Type B pancreatic cell (in vitro differentiated cells): Measurements from ENCODE around the gene FRMD8. TPM values are rescaled to one million over a fixed set of nuclear protein-coding genes. Genes with fewer than 3 reads are reported as not detected.

Source experiments
- DNase-seq: peaks from one replicate; pipeline ENCODE4 v3.0.0; 2021; ENCODE audit warnings: mixed read lengths; ENCODE audit not compliant: unreplicated experiment; ENCODE audit errors: extremely low spot score
- H3K27ac Mint-ChIP-seq: 2 replicates; pipeline ENCODE4 v1.8.0; 2021; ENCODE audit warnings: mild to moderate bottlenecking, mixed read lengths
- H3K27me3 Mint-ChIP-seq: 2 replicates; pipeline ENCODE4 v1.8.0; 2021; ENCODE audit warnings: mixed read lengths
- H3K36me3 Mint-ChIP-seq: 2 replicates; pipeline ENCODE4 v1.8.0; 2021; ENCODE audit warnings: mixed read lengths
- H3K4me1 Mint-ChIP-seq: one replicate; pipeline ENCODE4 v1.8.0; 2021; ENCODE audit warnings: mixed read lengths; ENCODE audit not compliant: unreplicated experiment
- H3K4me3 Mint-ChIP-seq: 2 replicates; pipeline ENCODE4 v1.8.0; 2021; ENCODE audit warnings: mild to moderate bottlenecking, mixed read lengths
- H3K9me3 Mint-ChIP-seq: 2 replicates; pipeline ENCODE4 v1.8.0; 2021; ENCODE audit warnings: mixed read lengths
- total RNA-seq: library from RNA; stranded (reverse); gene quantifications from 2 replicates; pipeline ENCODE4 v1.2.1, GENCODE V29; 2021; ENCODE audit warnings: low replicate concordance
- TF ChIP-seq, protein P1 (sequence below): fragments of 200-600 bp; sonication (generic); conservative IDR thresholded peaks from 2 replicates; pipeline ENCODE4 v1.5.0; 2021; ENCODE audit warnings: antibody characterized with exemption, mild to moderate bottlenecking

FRMD8 gene
- total RNA-seq, 1 donor from 2014 or later = 35.0 TPM

- DNase-seq = no peak
- Mint-ChIP-seq H3K9me3 (no peaks in the 10 kb centered on the region), H3K4me3 (peak overlapping the region; percentile 53)
These were observed 2.7 kb upstream of the FRMD8 start for GRCh38 chr11:65383778-65384177.

DNA sequence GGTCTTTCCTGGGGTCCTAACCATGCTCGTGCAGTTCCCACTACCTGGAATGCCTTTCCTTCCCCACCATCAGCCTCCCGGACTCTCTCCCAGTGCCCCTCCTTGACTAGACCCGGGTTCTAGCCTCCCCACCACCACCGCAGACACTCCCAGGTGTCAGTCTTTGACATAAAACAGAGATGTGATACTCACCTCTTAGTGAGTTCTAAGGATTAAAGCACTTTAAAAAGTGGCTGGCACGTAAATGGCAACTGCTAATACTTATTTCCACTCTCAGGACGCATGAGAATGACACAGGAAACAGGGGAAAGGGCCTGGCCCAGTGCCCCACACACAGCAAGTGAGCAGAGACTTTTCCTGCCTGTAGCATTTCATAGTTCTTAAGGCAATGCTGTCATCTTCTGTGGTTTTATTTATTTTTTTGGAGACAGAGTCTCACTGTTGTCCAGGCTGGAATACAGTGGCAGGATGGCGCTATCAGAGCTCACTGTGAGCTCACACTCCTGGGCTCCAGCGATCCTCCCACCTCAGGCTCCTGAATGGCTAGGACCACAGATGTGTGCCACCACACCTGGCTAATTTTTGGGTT lies 2.0 kb upstream of the FRMD8 start:
- peaks cover 5% of the 10 kb centered on the region for H3K36me3 Mint-ChIP-seq
- H3K4me1 Mint-ChIP-seq = peaks cover 37% of the 10 kb centered on the region
- H3K27me3 Mint-ChIP-seq = no peaks in the 10 kb centered on the region
- TF ChIP-seq, protein P1, sequence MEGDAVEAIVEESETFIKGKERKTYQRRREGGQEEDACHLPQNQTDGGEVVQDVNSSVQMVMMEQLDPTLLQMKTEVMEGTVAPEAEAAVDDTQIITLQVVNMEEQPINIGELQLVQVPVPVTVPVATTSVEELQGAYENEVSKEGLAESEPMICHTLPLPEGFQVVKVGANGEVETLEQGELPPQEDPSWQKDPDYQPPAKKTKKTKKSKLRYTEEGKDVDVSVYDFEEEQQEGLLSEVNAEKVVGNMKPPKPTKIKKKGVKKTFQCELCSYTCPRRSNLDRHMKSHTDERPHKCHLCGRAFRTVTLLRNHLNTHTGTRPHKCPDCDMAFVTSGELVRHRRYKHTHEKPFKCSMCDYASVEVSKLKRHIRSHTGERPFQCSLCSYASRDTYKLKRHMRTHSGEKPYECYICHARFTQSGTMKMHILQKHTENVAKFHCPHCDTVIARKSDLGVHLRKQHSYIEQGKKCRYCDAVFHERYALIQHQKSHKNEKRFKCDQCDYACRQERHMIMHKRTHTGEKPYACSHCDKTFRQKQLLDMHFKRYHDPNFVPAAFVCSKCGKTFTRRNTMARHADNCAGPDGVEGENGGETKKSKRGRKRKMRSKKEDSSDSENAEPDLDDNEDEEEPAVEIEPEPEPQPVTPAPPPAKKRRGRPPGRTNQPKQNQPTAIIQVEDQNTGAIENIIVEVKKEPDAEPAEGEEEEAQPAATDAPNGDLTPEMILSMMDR = no peak
- peak overlapping the region; percentile 98 for H3K27ac Mint-ChIP-seq
- peak overlapping the region; percentile 61 for H3K4me3 Mint-ChIP-seq
- no peaks in the 10 kb centered on the region for H3K9me3 Mint-ChIP-seq
- DNase-seq = no peak

More at GRCh38 chr11:65383778-65384177, 2.7 kb upstream of the FRMD8 start:
- peaks cover 2% of the 10 kb centered on the region for H3K36me3 Mint-ChIP-seq
- H3K27me3 Mint-ChIP-seq = no peaks in the 10 kb centered on the region
- TF ChIP-seq, protein P1 = no peak
- H3K4me1 Mint-ChIP-seq = peaks cover 33% of the 10 kb centered on the region
- peak overlapping the region; percentile 98 for H3K27ac Mint-ChIP-seq

DNA sequence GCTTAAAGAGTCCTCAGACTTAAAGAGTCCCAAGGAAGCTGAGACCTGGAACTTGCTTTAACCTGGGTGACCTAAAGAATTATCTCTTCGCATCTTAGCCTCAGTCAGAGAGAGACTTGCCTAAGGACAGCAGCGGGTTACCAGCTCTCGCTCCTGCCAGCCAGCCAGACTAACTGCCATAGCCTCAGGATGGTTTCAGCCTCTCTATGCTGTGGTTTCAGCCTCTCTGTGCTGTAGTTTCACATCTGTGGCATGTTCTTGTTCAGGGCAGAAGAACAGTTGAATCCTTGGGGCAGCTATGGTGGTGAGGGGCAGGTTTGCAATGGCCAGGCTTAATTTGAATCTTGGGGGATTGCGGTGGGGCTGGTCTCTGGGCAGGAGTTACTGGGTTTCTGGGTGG lies 2.3 kb downstream of the FRMD8 start:
- TF ChIP-seq, protein P1 = no peak
- peaks cover 5% of the 10 kb centered on the region for H3K36me3 Mint-ChIP-seq
- peak overlapping the region; percentile 84 for H3K4me3 Mint-ChIP-seq
- DNase-seq = no peak
- H3K27me3 Mint-ChIP-seq = no peaks in the 10 kb centered on the region
- peaks cover 36% of the 10 kb centered on the region for H3K4me1 Mint-ChIP-seq
- H3K27ac Mint-ChIP-seq = peak overlapping the region; percentile 81
- no peaks in the 10 kb centered on the region for H3K9me3 Mint-ChIP-seq

DNA sequence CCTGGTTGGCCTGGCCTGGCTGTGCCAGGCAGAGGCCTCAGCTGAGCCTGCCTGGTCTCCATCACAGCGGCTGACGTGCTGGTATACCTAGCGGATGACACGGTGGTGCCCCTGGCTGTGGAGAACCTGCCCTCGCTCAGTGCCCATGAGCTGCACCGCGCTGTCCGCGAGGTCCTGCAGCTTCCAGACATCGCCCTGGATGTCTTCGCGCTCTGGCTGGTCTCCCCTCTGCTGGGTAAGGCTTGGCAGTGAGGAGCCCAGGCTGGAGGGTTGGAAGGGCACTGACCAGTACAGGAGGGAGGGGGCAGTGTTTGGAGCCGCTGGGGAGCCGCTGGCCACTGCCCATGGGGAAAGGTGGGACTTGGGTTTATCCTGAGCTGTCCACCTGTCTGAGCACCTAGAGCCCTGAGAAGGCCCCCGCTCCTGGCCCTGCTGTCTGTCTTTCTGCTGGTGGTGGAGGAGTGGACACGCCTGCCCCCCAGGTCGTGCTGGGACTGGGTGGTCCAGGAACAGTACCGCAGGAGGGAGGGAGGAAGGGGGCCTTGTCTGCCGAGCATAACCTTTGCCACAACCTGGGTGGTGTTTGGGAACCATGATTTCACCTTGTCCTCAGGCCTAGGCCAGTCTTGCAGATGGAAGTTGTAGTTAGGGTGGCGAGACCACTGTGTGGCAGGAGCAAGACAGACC lies 3.0 kb downstream of the FRMD8 start:
- Mint-ChIP-seq H3K4me3 (peak overlapping the region; percentile 84), H3K36me3 (peaks cover 5% of the 10 kb centered on the region), H3K4me1 (peaks cover 29% of the 10 kb centered on the region), H3K27ac (no peak overlapping the region), H3K9me3 (no peaks in the 10 kb centered on the region), H3K27me3 (no peaks in the 10 kb centered on the region)
- no peak for DNase-seq
- TF ChIP-seq, protein P1 = no peak

GRCh38 chr11:65390099-65390941 lies 3.9 kb downstream of the FRMD8 start:
- Mint-ChIP-seq H3K4me1 (peaks cover 23% of the 10 kb centered on the region), H3K27ac (peak overlapping the region; percentile 56), H3K36me3 (peaks cover 5% of the 10 kb centered on the region), H3K9me3 (no peaks in the 10 kb centered on the region), H3K4me3 (peak overlapping the region; percentile 31), H3K27me3 (no peaks in the 10 kb centered on the region)
- TF ChIP-seq, protein P1 = no peak
- no peak for DNase-seq
